Stomach (tissue), 9 donors: ENCODE data around the gene ZFP62. TPM values are rescaled to one million over a fixed set of nuclear protein-coding genes. Genes with fewer than 3 reads are reported as not detected.
A peak's percentile ranks its signal among the peaks of the same experiment; 100 is the strongest.

Source experiments
- DNase-seq, 2 donors: peaks; one replicate each; pipeline versions ENCODE4 v3.0.0 to v3.0.0-alpha.2; 2013 to 2019
- H3K27ac ChIP-seq, 5 donors: fragments of 200-600 bp in 4 of 5; sonication (generic) in 4 of 5; one replicate each; pipeline ENCODE4 v1.5.1; 2013 to 2019; ENCODE audit warnings: mild to moderate bottlenecking in 1 of 5, moderate library complexity in 1 of 5
- H3K27me3 ChIP-seq, 3 donors: fragments of 200-600 bp; sonication (generic); one replicate each; pipeline ENCODE4 v1.5.1; 2017 to 2019; ENCODE audit warnings: mixed run types in 1 of 3
- H3K36me3 ChIP-seq, 4 donors: fragments of 200-600 bp; sonication (generic); 1 replicate in 3 of 4; 2 replicates in 1 of 4; pipeline ENCODE4 v1.5.1; 2016 to 2019
- H3K4me1 ChIP-seq, 4 donors: fragments of 200-600 bp; sonication (generic); one replicate each; pipeline ENCODE4 v1.5.1; 2016 to 2019
- H3K4me3 ChIP-seq, 4 donors: fragments of 200-600 bp; sonication (generic) in 3 of 4; one replicate each; pipeline ENCODE4 v1.5.1; 2016 to 2019; ENCODE audit warnings: mild to moderate bottlenecking in 1 of 4
- H3K9me3 ChIP-seq, 4 donors: fragments of 200-600 bp; sonication (generic); one replicate each; pipeline ENCODE4 v1.5.1; 2016 to 2019
- CTCF ChIP-seq, 7 experiments: fragments of 450-650 bp in 4 of 7; fragments of 200-600 bp in 3 of 7; sonication (generic) in 3 of 7; IDR thresholded peaks; one replicate each; pipeline ENCODE4 v1.5.1; 2016 to 2019; ENCODE audit warnings: antibody characterized with exemption in 7 of 7, control low read depth in 2 of 7, mild to moderate bottlenecking in 1 of 7
- EP300 ChIP-seq: sonication (generic); formaldehyde crosslinking; IDR thresholded peaks from one replicate; pipeline ENCODE4 v1.6.1; 2017; ENCODE audit warnings: antibody characterized with exemption
- POLR2A ChIP-seq, 4 donors: fragments of 450-650 bp; IDR thresholded peaks; one replicate each; pipeline ENCODE4 v1.6.1; 2016; ENCODE audit warnings: antibody characterized with exemption in 4 of 4, control low read depth in 2 of 4, mild to moderate bottlenecking in 1 of 4, moderate library complexity in 1 of 4
- POLR2AphosphoS5 ChIP-seq, 3 donors: sonication (generic); formaldehyde crosslinking; IDR thresholded peaks; one replicate each; pipeline ENCODE4 v1.6.1; 2016; ENCODE audit warnings: antibody characterized with exemption in 3 of 3
- WGBS, 5 donors: extraction: QIAGEN DNeasy Blood & Tissue Kit in 3 of 5; methylation state at CpG; one replicate each; pipeline versions ENCODE4 v1.1.5 to v1.1.7; 2013 to 2018; 5-methylcytosine and 5-hydroxymethylcytosine counted together
- intact Hi-C: fragments of 100-400 bp; cut with DNase I; formaldehyde crosslinking; loops from one replicate; pipeline ENCODE4 v1.15.1; 2023; ENCODE audit warnings: low total_unique reads
- polyA plus RNA-seq, 3 donors: library from polyadenylated mRNA; stranded (reverse); fragments of 200-250 nt; gene quantifications; one replicate each; pipeline ENCODE4 v1.2.3, GENCODE V29; 2013
- total RNA-seq, 5 donors: library from RNA; depleted of rRNA; stranded (reverse); fragments of >200 nt; gene quantifications; one replicate each; pipeline versions ENCODE4 v1.1.0 to v1.2.3, GENCODE V29; 2014 to 2016
- donor health status: healthy with polysubstance abuse.
- donor health status: Bipolar disorder and iron deficiency.
- donor health status: healthy.

Gene ZFP62
- total and polyA plus RNA-seq, 8 donors = 7.8 to 46.9 (median 16.2) TPM

- H3K27ac ChIP-seq = peak overlapping the region in 4 of 5 donors; percentile 74 to 89 (median 81)
- no peaks in the 10 kb centered on the region for H3K36me3 ChIP-seq
- no peak for TF ChIP-seq CTCF (IDR thresholded peaks at IDR 0.05)
- H3K4me3 ChIP-seq = no peak overlapping the region
- WGBS, 5 donors = 85 to 90% (median 89%) methylated on average over 4 of the region's 4 CpGs
- no peaks in the 10 kb centered on the region for H3K9me3 ChIP-seq
- intact Hi-C loops = no loop called here
- no peaks in the 10 kb centered on the region for H3K27me3 ChIP-seq
- no peak for DNase-seq
- peaks cover 8 to 67% (median 37%) of the 10 kb centered on the region in 4 donors for H3K4me1 ChIP-seq
These were observed 39.5 kb downstream of the ZFP62 start for GRCh38 chr5:180821538-180821937.

- Histone ChIP-seq H3K4me1 (peaks cover 5 to 66% (median 32%) of the 10 kb centered on the region in 4 donors), H3K27me3 (no peaks in the 10 kb centered on the region), H3K27ac (peak overlapping the region; percentile 48 to 89 (median 78)), H3K36me3 (no peaks in the 10 kb centered on the region), H3K4me3 (no peak overlapping the region), H3K9me3 (no peaks in the 10 kb centered on the region)
- TF ChIP-seq CTCF (IDR thresholded peaks at IDR 0.05) = no peak
- no peak for TF ChIP-seq EP300
- TF ChIP-seq POLR2AphosphoS5 (IDR thresholded peaks at IDR 0.05) = peak in 2 of 3 donors; percentile 32 to 62
- intact Hi-C loops = no loop called here
- WGBS, 5 donors = 43 to 55% (median 50%) methylated on average over 3 of the region's 3 CpGs
- DNase-seq = peak in 1 of 2 donors; percentile 50
These were observed 40.2 kb downstream of the ZFP62 start for GRCh38 chr5:180820788-180821321.

GRCh38 chr5:180818677-180819341 lies 42.3 kb downstream of the ZFP62 start:
- Histone ChIP-seq H3K27ac (peak overlapping the region in 3 of 5 donors; percentile 69 to 77 (median 72)), H3K9me3 (no peaks in the 10 kb centered on the region), H3K27me3 (no peaks in the 10 kb centered on the region), H3K36me3 (no peaks in the 10 kb centered on the region), H3K4me3 (no peak overlapping the region), H3K4me1 (peaks cover 0 to 48% (median 19%) of the 10 kb centered on the region in 4 donors)
- TF ChIP-seq POLR2AphosphoS5 (IDR thresholded peaks at IDR 0.05) = no peak
- no peak for TF ChIP-seq POLR2A (IDR thresholded peaks at IDR 0.05)
- DNase-seq = no peak
- WGBS, 5 donors = 70 to 87% (median 84%) methylated on average over 6 of the region's 6 CpGs
- intact Hi-C loops = no loop called here

- intact Hi-C loops = no loop called here
- TF ChIP-seq POLR2A (IDR thresholded peaks at IDR 0.05) (no peak), EP300 (no peak), POLR2AphosphoS5 (IDR thresholded peaks at IDR 0.05) (no peak), CTCF (IDR thresholded peaks at IDR 0.05) (no peak)
- Histone ChIP-seq H3K27ac (peak overlapping the region in 4 of 5 donors; percentile 59 to 77 (median 70)), H3K27me3 (no peaks in the 10 kb centered on the region), H3K9me3 (no peaks in the 10 kb centered on the region), H3K4me1 (peaks cover 0 to 41% (median 19%) of the 10 kb centered on the region in 4 donors), H3K4me3 (no peak overlapping the region), H3K36me3 (no peaks in the 10 kb centered on the region)
- 59 to 70% (median 63%) methylated on average over 13 of the region's 13 CpGs for WGBS, 5 donors
- DNase-seq = no peak
These were observed 43.0 kb downstream of the ZFP62 start for GRCh38 chr5:180817893-180818674.
